Skeletal muscle satellite cell (primary cell): ENCODE results near the gene DENND1B. TPM values are rescaled to one million over a fixed set of nuclear protein-coding genes. Genes with fewer than 3 reads are reported as not detected.

ENCODE experiments used
- H3K27me3 ChIP-seq: 2 replicates; pipeline ENCODE4 v1.7.0; 2013; ENCODE audit warnings: low read length; ENCODE audit not compliant: control insufficient read depth, insufficient read depth
- H3K36me3 ChIP-seq: 2 replicates; pipeline ENCODE4 v1.7.0; 2013; ENCODE audit warnings: mild to moderate bottlenecking, control low read depth, low read length; ENCODE audit not compliant: insufficient read depth
- H3K4me1 ChIP-seq: 2 replicates; pipeline ENCODE4 v1.7.0; 2013; ENCODE audit warnings: low read length; ENCODE audit not compliant: control insufficient read depth, insufficient read depth
- H3K4me2 ChIP-seq: 2 replicates; pipeline ENCODE4 v1.7.0; 2013; ENCODE audit warnings: mild to moderate bottlenecking, low read length
- H3K4me3 ChIP-seq: 2 replicates; pipeline ENCODE4 v1.7.0; 2013; ENCODE audit warnings: low read length
- H3K9ac ChIP-seq: 2 replicates; pipeline ENCODE4 v1.7.0; 2013; ENCODE audit warnings: mild to moderate bottlenecking, low read depth, low read length, moderate library complexity
- H3K9me3 ChIP-seq: replicated peaks from 2 replicates; pipeline ENCODE4 v1.7.0; 2013; ENCODE audit warnings: mild to moderate bottlenecking, control low read depth, low read length
- small RNA-seq: library from RNA; depleted of rRNA; stranded (forward); fragments of <200 nt; gene quantifications from one replicate; pipeline ENCODE3, GENCODE V24; 2012

The DENND1B gene

DNA sequence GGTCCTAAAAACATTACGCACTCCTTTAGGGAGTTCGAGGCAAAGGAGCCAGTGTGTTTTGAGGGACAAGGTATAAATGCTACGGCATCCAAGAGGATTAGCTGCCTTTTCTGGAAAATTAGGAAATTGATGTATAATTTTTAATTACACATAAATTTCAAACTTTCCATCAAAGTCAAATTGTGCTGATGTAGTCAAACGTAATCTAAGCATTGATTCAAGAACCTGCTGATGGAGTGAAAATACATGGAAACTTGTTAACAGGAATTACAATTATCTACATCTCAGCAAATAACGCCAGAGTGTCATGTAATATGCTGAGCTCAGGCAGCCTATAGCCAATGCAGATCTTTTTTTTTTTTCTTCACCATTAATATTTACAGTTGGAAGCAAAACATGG is 312.7 kb downstream of the DENND1B start:
- H3K9ac ChIP-seq: no peak overlapping the region
- H3K36me3 ChIP-seq: no peaks in the 10 kb centered on the region
- H3K4me1 ChIP-seq: no peaks in the 10 kb centered on the region
- no peaks in the 10 kb centered on the region for H3K27me3 ChIP-seq
- no peaks in the 10 kb centered on the region for H3K9me3 ChIP-seq
- no peak overlapping the region for H3K4me2 ChIP-seq
- H3K4me3 ChIP-seq: no peak overlapping the region

Small RNA genes lying within 50 kb of the gene (small RNA-seq; reads per million reads assigned to genes)
- not detected for gene RF00019
